ENCODE data around the gene OR6B3.

DNA sequence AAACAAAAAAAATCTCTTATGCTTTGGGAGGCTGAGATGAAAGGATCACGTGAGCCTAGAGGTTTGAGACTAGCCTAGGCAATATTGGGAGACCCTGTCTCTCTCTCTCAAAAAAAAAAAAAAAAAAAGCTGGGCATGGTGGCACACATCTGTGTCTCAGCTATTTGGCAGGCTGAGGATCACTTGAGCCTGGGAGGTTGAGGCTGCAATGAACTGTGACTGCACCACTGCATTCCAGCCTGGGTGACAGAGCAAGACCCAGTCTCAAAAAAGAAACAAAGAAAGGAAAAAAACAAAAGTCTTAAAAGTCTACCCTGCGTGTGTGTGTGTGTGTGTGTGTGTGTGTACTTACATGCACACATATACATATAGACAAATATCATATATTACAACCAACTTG lies 25.3 kb upstream of the OR6B3 start:
- TF ChIP-seq YY1 (IDR thresholded peaks at IDR 0.05; ENCODE audit: insufficient read depth, insufficient read length) (no peak), ZNF274 (IDR thresholded peaks at IDR 0.05; ENCODE audit: low read depth, low read length) (no peak), SUZ12 (IDR thresholded peaks at IDR 0.05; ENCODE audit: extremely low read depth, insufficient read depth, insufficient read length) (no peak)

Data from NT2/D1 (cell line).